Gastroesophageal sphincter (tissue), 4 donors: Measurements from ENCODE around the gene HSD17B1. TPM values are rescaled to one million over a fixed set of nuclear protein-coding genes. Genes with fewer than 3 reads are reported as not detected.
"Not testable (repeated sequence)": the region's sequence is repeated elsewhere in the genome, so short reads cannot be mapped to it uniquely, and the experiment has no call there.

Source experiments
- ATAC-seq: fragments of 150-250 bp; one replicate; pipeline ENCODE4 v1.9.1; 2016; ENCODE audit warnings: mild to moderate bottlenecking, moderate library complexity
- H3K27ac ChIP-seq, 4 donors: fragments of 200-600 bp; sonication (generic) in 3 of 4; 1 replicate in 3 of 4; 2 replicates in 1 of 4; pipeline ENCODE4 v1.5.1; 2016 to 2019
- H3K27me3 ChIP-seq: fragments of 200-600 bp; sonication (generic); one replicate; pipeline ENCODE4 v1.5.1; 2019
- H3K36me3 ChIP-seq, 2 donors: fragments of 200-600 bp; sonication (generic); one replicate each; pipeline ENCODE4 v1.5.1; 2019; ENCODE audit warnings: control low read depth in 1 of 2
- H3K4me1 ChIP-seq, 3 donors: fragments of 200-600 bp; sonication (generic); 1 replicate in 2 of 3; 2 replicates in 1 of 3; pipeline ENCODE4 v1.5.1; 2016 to 2019; ENCODE audit warnings: control low read depth in 2 of 3
- H3K4me3 ChIP-seq, 2 donors: fragments of 200-600 bp; sonication (generic); one replicate each; pipeline ENCODE4 v1.5.1; 2019; ENCODE audit warnings: mild to moderate bottlenecking in 1 of 2, moderate library complexity in 1 of 2
- H3K9me3 ChIP-seq, 3 donors: fragments of 200-600 bp; sonication (generic); one replicate each; pipeline ENCODE4 v1.5.1; 2017 to 2019; ENCODE audit warnings: control low read depth in 2 of 3
- CTCF ChIP-seq, 4 experiments: fragments of 200-600 bp in 2 of 4; fragments of 450-650 bp in 2 of 4; sonication (generic) in 1 of 4; IDR thresholded peaks; one replicate each; pipeline ENCODE4 v1.5.1; 2017 to 2019; ENCODE audit warnings: antibody characterized with exemption in 4 of 4, mild to moderate bottlenecking in 2 of 4, moderate library complexity in 2 of 4
- EP300 ChIP-seq: sonication (generic); formaldehyde crosslinking; IDR thresholded peaks from one replicate; pipeline ENCODE4 v1.6.1; 2017; ENCODE audit warnings: antibody characterized with exemption, mild to moderate bottlenecking
- POLR2A ChIP-seq, 2 donors: fragments of 450-650 bp; IDR thresholded peaks; one replicate each; pipeline ENCODE4 v1.6.1; 2017; ENCODE audit warnings: antibody characterized with exemption in 2 of 2, mild to moderate bottlenecking in 2 of 2, moderate library complexity in 1 of 2
- POLR2AphosphoS5 ChIP-seq: sonication (generic); formaldehyde crosslinking; IDR thresholded peaks from one replicate; pipeline ENCODE4 v1.6.1; 2017; ENCODE audit warnings: antibody characterized with exemption
- WGBS, 2 donors: methylation state at CpG; one replicate each; pipeline ENCODE4 v1.1.5; 2018; ENCODE audit warnings: low coverage in 1 of 2; 5-methylcytosine and 5-hydroxymethylcytosine counted together
- total RNA-seq, 4 donors: library from RNA; depleted of rRNA; stranded (reverse); fragments of >200 nt; gene quantifications; one replicate each; pipeline ENCODE4 v1.1.0, GENCODE V29; 2016

The HSD17B1 gene
- total RNA-seq: 1 to 10 TPM in 1 of 4 donors, under 1 TPM in 3; 0.39 to 1.4 (median 0.69) TPM

- Histone ChIP-seq H3K36me3 (peaks cover 0 to 17% of the 10 kb centered on the region in 2 donors), H3K4me1 (peaks cover 0 to 51% (median 21%) of the 10 kb centered on the region in 3 donors), H3K4me3 (peak within 1 kb of the TSS in 1 of 2 donors; percentile 85), H3K27ac (peak within 1 kb of the TSS in 3 of 4 donors; percentile 88 to 92 (median 90))
- not testable (repeated sequence) for H3K9me3 ChIP-seq, H3K27me3 ChIP-seq, ATAC-seq
- no CpG with 5 or more reads among the region's 15 CpGs for WGBS, 2 donors
These were observed at the start of gene HSD17B1 for GRCh38 chr17:42552736-42553135. HSD17B1 (plus strand) TSS chr17:42552923; CDS start chr17:42552934, 11 bp downstream.

GRCh38 chr17:42502926-42503325 lies 49.8 kb upstream of the HSD17B1 start:
- WGBS, 2 donors: 89 to 93% methylated on average over 1 of the region's 1 CpG
- no peak overlapping the region for H3K27ac ChIP-seq
- TF ChIP-seq POLR2AphosphoS5 (no peak), EP300 (no peak), CTCF (IDR thresholded peaks at IDR 0.05) (no peak), POLR2A (IDR thresholded peaks at IDR 0.05) (no peak)

GRCh38 chr17:42507671-42508070 lies 45.1 kb upstream of the HSD17B1 start:
- ATAC-seq: no peak
- H3K27ac ChIP-seq: no peak overlapping the region
- WGBS, 2 donors: 92 to 94% methylated on average over 2 to 4 of the region's 4 CpGs
- no peaks in the 10 kb centered on the region for H3K27me3 ChIP-seq
- H3K4me3 ChIP-seq: no peak overlapping the region
- H3K4me1 ChIP-seq: peaks cover 0 to 31% (median 0%) of the 10 kb centered on the region in 3 donors
- no peak for TF ChIP-seq POLR2AphosphoS5
- no peak for TF ChIP-seq CTCF (IDR thresholded peaks at IDR 0.05)
- no peak for TF ChIP-seq POLR2A (IDR thresholded peaks at IDR 0.05)
- TF ChIP-seq EP300: no peak
- peaks cover 0 to 92% of the 10 kb centered on the region in 2 donors for H3K36me3 ChIP-seq
- no peaks in the 10 kb centered on the region for H3K9me3 ChIP-seq

More at GRCh38 chr17:42502926-42503325, 49.8 kb upstream of the HSD17B1 start:
- ATAC-seq: no peak
- peaks cover 0 to 100% of the 10 kb centered on the region in 2 donors for H3K36me3 ChIP-seq
- peaks cover 0 to 5% (median 0%) of the 10 kb centered on the region in 3 donors for H3K4me1 ChIP-seq
- H3K27me3 ChIP-seq: no peaks in the 10 kb centered on the region
- H3K4me3 ChIP-seq: no peak overlapping the region
- H3K9me3 ChIP-seq: no peaks in the 10 kb centered on the region

- ATAC-seq: no peak
- WGBS, 2 donors: 53 to 81% methylated on average over 6 to 10 of the region's 12 CpGs
- Histone ChIP-seq H3K9me3 (no peaks in the 10 kb centered on the region), H3K4me3 (no peak overlapping the region), H3K27ac (peak overlapping the region in 1 of 4 donors; percentile 27), H3K36me3 (peaks cover 0 to 83% of the 10 kb centered on the region in 2 donors), H3K27me3 (no peaks in the 10 kb centered on the region), H3K4me1 (peaks cover 0 to 41% (median 0%) of the 10 kb centered on the region in 3 donors)
- TF ChIP-seq POLR2A (IDR thresholded peaks at IDR 0.05): no peak
- no peak for TF ChIP-seq POLR2AphosphoS5
- no peak for TF ChIP-seq EP300
- TF ChIP-seq CTCF (IDR thresholded peaks at IDR 0.05): no peak
These were observed 44.1 kb upstream of the HSD17B1 start for GRCh38 chr17:42508426-42509165.

GRCh38 chr17:42509409-42509808 lies 43.3 kb upstream of the HSD17B1 start:
- ATAC-seq: no peak
- H3K27ac ChIP-seq: peak overlapping the region in 1 of 4 donors; percentile 27
- TF ChIP-seq CTCF (IDR thresholded peaks at IDR 0.05): no peak
- TF ChIP-seq EP300: no peak
- TF ChIP-seq POLR2AphosphoS5: no peak
- no peak for TF ChIP-seq POLR2A (IDR thresholded peaks at IDR 0.05)
- no peaks in the 10 kb centered on the region for H3K27me3 ChIP-seq
- no peaks in the 10 kb centered on the region for H3K9me3 ChIP-seq
- peaks cover 0 to 83% of the 10 kb centered on the region in 2 donors for H3K36me3 ChIP-seq
- WGBS, 2 donors: 83 to 91% methylated on average over 4 of the region's 5 CpGs
- H3K4me3 ChIP-seq: no peak overlapping the region
- peaks cover 0 to 49% (median 0%) of the 10 kb centered on the region in 3 donors for H3K4me1 ChIP-seq
